GM23248 (cell line): ENCODE data around the gene TCF12. TPM values are rescaled to one million over a fixed set of nuclear protein-coding genes. Genes with fewer than 3 reads are reported as not detected.

Experiments used
- DNase-seq: peaks from one replicate; pipeline ENCODE4 v3.0.0-alpha.2; 2015
- H2AFZ ChIP-seq: fragments of 200-600 bp; sonication (generic); 2 replicates; pipeline ENCODE4 v1.6.1; 2016; ENCODE audit warnings: antibody characterized with exemption
- H3F3A ChIP-seq: fragments of 200-600 bp; sonication (generic); 2 replicates; pipeline ENCODE4 v1.6.1; 2016; ENCODE audit warnings: mild to moderate bottlenecking, antibody characterized with exemption, mixed run types; ENCODE audit not compliant: insufficient read depth
- H3K27ac ChIP-seq: fragments of 200-600 bp; sonication (generic); 2 replicates; pipeline ENCODE4 v1.5.1; 2016; ENCODE audit warnings: mild to moderate bottlenecking
- H3K27me3 ChIP-seq: fragments of 200-600 bp; sonication (generic); replicated peaks from 2 replicates; pipeline ENCODE4 v1.6.1; 2016; ENCODE audit warnings: mild to moderate bottlenecking; ENCODE audit not compliant: insufficient read depth
- H3K36me3 ChIP-seq: fragments of 200-600 bp; sonication (generic); 2 replicates; pipeline ENCODE4 v1.6.1; 2016; ENCODE audit warnings: low read depth, mild to moderate bottlenecking
- H3K4me1 ChIP-seq: fragments of 200-600 bp; sonication (generic); 2 replicates; pipeline ENCODE4 v1.6.1; 2016; ENCODE audit warnings: mild to moderate bottlenecking; ENCODE audit not compliant: insufficient read depth
- H3K4me2 ChIP-seq: fragments of 200-600 bp; sonication (generic); one replicate; pipeline ENCODE4 v1.6.1; 2016; ENCODE audit warnings: mild to moderate bottlenecking; ENCODE audit not compliant: unreplicated experiment
- H3K4me3 ChIP-seq: fragments of 200-600 bp; sonication (generic); 2 replicates; pipeline ENCODE4 v1.5.1; 2016; ENCODE audit warnings: mild to moderate bottlenecking
- H3K79me2 ChIP-seq: fragments of 200-600 bp; sonication (generic); 2 replicates; pipeline ENCODE4 v1.6.1; 2016; ENCODE audit warnings: mild to moderate bottlenecking; ENCODE audit not compliant: insufficient read depth
- H3K9ac ChIP-seq: fragments of 200-600 bp; sonication (generic); 2 replicates; pipeline ENCODE4 v1.6.1; 2016; ENCODE audit warnings: mild to moderate bottlenecking
- H3K9me2 ChIP-seq: fragments of 200-600 bp; sonication (generic); 2 replicates; pipeline ENCODE4 v1.6.1; 2016; ENCODE audit warnings: mixed run types, mild to moderate bottlenecking, moderate library complexity; ENCODE audit not compliant: insufficient read depth
- H3K9me3 ChIP-seq: fragments of 200-600 bp; sonication (generic); one replicate; pipeline ENCODE4 v1.6.1; 2017; ENCODE audit warnings: low read depth
- H4K20me1 ChIP-seq: fragments of 200-600 bp; sonication (generic); 2 replicates; pipeline ENCODE4 v1.6.0; 2016; ENCODE audit not compliant: insufficient read depth
- EZH2 ChIP-seq: fragments of 200-600 bp; sonication (generic); IDR thresholded peaks from 2 replicates; pipeline ENCODE4 v1.6.1; 2018; ENCODE audit warnings: antibody characterized with exemption, mild to moderate bottlenecking; ENCODE audit not compliant: insufficient read depth, poor library complexity, severe bottlenecking
- EZH2phosphoT487 ChIP-seq: fragments of 200-600 bp; sonication (generic); IDR thresholded peaks from 2 replicates; pipeline ENCODE4 v1.6.1; 2018; ENCODE audit warnings: antibody characterized with exemption, moderate library complexity, mild to moderate bottlenecking, low read depth; ENCODE audit not compliant: insufficient read depth
- WGBS, 2 experiments: methylation state at CpG; one replicate each; pipeline ENCODE4 v1.1.6; 2015 to 2017; ENCODE audit warnings: low lambda C conversion rate in 2 of 2, low coverage in 1 of 2; ENCODE audit errors: missing lambda C conversion rate in 2 of 2; 5-methylcytosine and 5-hydroxymethylcytosine counted together
- in situ Hi-C: fragments of 300-500 bp; cut with MboI; formaldehyde crosslinking; loops from 2 replicates; pipeline ENCODE4 v1.15.0; 2020
- polyA plus RNA-seq: library from polyadenylated mRNA; unstranded; fragments of >200 nt; fragmentation: Nextera tagmentation; extraction: Ambion mirVana; gene quantifications from 2 replicates; pipeline ENCODE4 v1.2.1, GENCODE V29; 2016
- total RNA-seq: library from RNA; depleted of rRNA; stranded (reverse); fragments of >200 nt; shearing (Covaris generic); gene quantifications from 2 replicates; pipeline ENCODE4 v1.2.3, GENCODE V29; 2014

The TCF12 gene
- total and polyA plus RNA-seq, 2 experiments from 2014 or later, result 53.6 to 58.6 TPM

- 0 out of 2 replicates have a peak overlapping the region, but pooled peaks have one; percentile 3 for H3K9ac ChIP-seq
- H3K4me3 ChIP-seq, result no peak overlapping the region
- DNase-seq, result peak; percentile 37
- no peak overlapping the region for H3K27ac ChIP-seq
- H3K27me3 ChIP-seq, result no peaks in the 10 kb centered on the region
- H3K9me3 ChIP-seq, result no peaks in the 10 kb centered on the region
- H3K4me1 ChIP-seq, result peaks cover 16% of the 10 kb centered on the region
- peaks cover 14% of the 10 kb centered on the region; the same call in 1 of the 2 replicates for H3K36me3 ChIP-seq
- H2AFZ ChIP-seq, result no peak overlapping the region
- no peaks in the 10 kb centered on the region for H3K79me2 ChIP-seq
- H4K20me1 ChIP-seq, result no peaks in the 10 kb centered on the region
- 70 to 76% methylated on average over 14 of the region's 14 CpGs for WGBS, 2 experiments
- in situ Hi-C loops, result no loop called here
- peaks cover 8% of the 10 kb centered on the region; the same call in 1 of the 2 replicates for H3F3A ChIP-seq
- no peak for TF ChIP-seq EZH2phosphoT487
- no peak for TF ChIP-seq EZH2
- no peak overlapping the region for H3K4me2 ChIP-seq
- no peaks in the 10 kb centered on the region for H3K9me2 ChIP-seq
Observed at GRCh38 chr15:57283774-57284503, 365.5 kb downstream of the TCF12 start.

GRCh38 chr15:57284535-57284934 lies 366.1 kb downstream of the TCF12 start:
- peaks cover 14% of the 10 kb centered on the region; the same call in 1 of the 2 replicates for H3K36me3 ChIP-seq
- H3F3A ChIP-seq, result peaks cover 8% of the 10 kb centered on the region; the same call in 1 of the 2 replicates
- 92 to 98% methylated on average over 3 of the region's 3 CpGs for WGBS, 2 experiments
- no peaks in the 10 kb centered on the region for H4K20me1 ChIP-seq
- peaks cover 22% of the 10 kb centered on the region for H3K4me1 ChIP-seq
- no peak overlapping the region for H3K4me3 ChIP-seq
- DNase-seq, result no peak
- H3K9ac ChIP-seq, result no peak overlapping the region
- no peaks in the 10 kb centered on the region for H3K9me2 ChIP-seq
- H3K9me3 ChIP-seq, result no peaks in the 10 kb centered on the region
- TF ChIP-seq EZH2phosphoT487 (no peak), EZH2 (no peak)
- H3K79me2 ChIP-seq, result no peaks in the 10 kb centered on the region
- H3K27ac ChIP-seq, result no peak overlapping the region
- H3K4me2 ChIP-seq, result no peak overlapping the region
- in situ Hi-C loops, result no loop called here
- no peaks in the 10 kb centered on the region for H3K27me3 ChIP-seq
- no peak overlapping the region for H2AFZ ChIP-seq

- H3K4me1 ChIP-seq, result peaks cover 26% of the 10 kb centered on the region
- H3K9me2 ChIP-seq, result no peaks in the 10 kb centered on the region
- WGBS, 2 experiments, result 98 to 99% methylated on average over 3 of the region's 3 CpGs
- peaks cover 8% of the 10 kb centered on the region; the same call in 1 of the 2 replicates for H3F3A ChIP-seq
- no peak overlapping the region for H3K4me2 ChIP-seq
- no peaks in the 10 kb centered on the region for H3K79me2 ChIP-seq
- no peak overlapping the region for H2AFZ ChIP-seq
- DNase-seq, result no peak
- H4K20me1 ChIP-seq, result no peaks in the 10 kb centered on the region
- H3K27me3 ChIP-seq, result no peaks in the 10 kb centered on the region
- H3K4me3 ChIP-seq, result no peak overlapping the region
- TF ChIP-seq EZH2phosphoT487, result no peak
- no peak for TF ChIP-seq EZH2
- H3K27ac ChIP-seq, result no peak overlapping the region
- H3K36me3 ChIP-seq, result peaks cover 14% of the 10 kb centered on the region; the same call in 1 of the 2 replicates
- no peak overlapping the region for H3K9ac ChIP-seq
- no peaks in the 10 kb centered on the region for H3K9me3 ChIP-seq
- in situ Hi-C loops, result no loop called here
Observed at GRCh38 chr15:57285386-57285785, 366.9 kb downstream of the TCF12 start.

- Histone ChIP-seq H3K79me2 (no peaks in the 10 kb centered on the region), H3K36me3 (peaks cover 14% of the 10 kb centered on the region; the same call in 1 of the 2 replicates), H3K9ac (no peak overlapping the region), H3K9me2 (no peaks in the 10 kb centered on the region), H3F3A (peaks cover 8% of the 10 kb centered on the region; the same call in 1 of the 2 replicates), H2AFZ (no peak overlapping the region), H3K4me3 (no peak overlapping the region), H3K9me3 (no peaks in the 10 kb centered on the region), H4K20me1 (no peaks in the 10 kb centered on the region), H3K4me1 (peaks cover 26% of the 10 kb centered on the region), H3K4me2 (no peak overlapping the region), H3K27ac (no peak overlapping the region), H3K27me3 (no peaks in the 10 kb centered on the region)
- DNase-seq, result no peak
- WGBS, 2 experiments, result 90 to 93% methylated on average over 7 of the region's 7 CpGs
- TF ChIP-seq EZH2, result no peak
- no peak for TF ChIP-seq EZH2phosphoT487
- in situ Hi-C loops, result no loop called here
Observed at GRCh38 chr15:57286446-57287122, 368.1 kb downstream of the TCF12 start.
